ENCODE data around the gene ZDHHC14. TPM values are rescaled to one million over a fixed set of nuclear protein-coding genes. Genes with fewer than 3 reads are reported as not detected.

Gene ZDHHC14
- total RNA-seq, 1 experiment from 2014 or later = 4.9 TPM

DNA sequence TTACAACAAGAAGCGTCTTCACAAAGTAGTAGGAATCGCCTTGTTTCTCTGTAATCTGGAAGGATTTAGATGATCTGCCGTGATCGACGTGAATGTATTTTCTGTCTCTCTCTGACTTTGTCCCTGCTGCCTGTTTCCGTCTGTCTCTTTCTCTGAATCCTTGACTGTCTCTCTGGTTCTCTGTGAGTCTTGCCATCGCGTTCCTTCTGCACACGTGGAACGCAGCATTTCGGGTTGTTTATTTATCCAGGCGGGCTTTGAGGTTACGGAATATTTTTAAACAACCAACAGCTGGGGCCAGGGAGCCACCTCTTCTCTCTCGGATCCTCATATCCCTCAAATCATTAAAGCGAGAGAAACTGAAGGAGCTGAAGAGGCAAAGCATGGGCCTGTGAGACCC is 215.9 kb downstream of the ZDHHC14 start:
- intact Hi-C loops (cut with micrococcal nuclease) = loop anchor here (1.0 to 5.0 kb wide), 4 partner anchors 70 to 283 kb away; partner anchors contain the start of gene ZDHHC14
- no peaks in the 10 kb centered on the region for H3K79me2 ChIP-seq (ENCODE audit: low read length)
- no peak for ATAC-seq
- no peaks in the 10 kb centered on the region for H3K36me3 ChIP-seq (ENCODE audit: low read depth, low read length)
- POLR2A ChIA-PET (ENCODE audit: unreplicated experiment) = no interaction called here
- no TSS peak for BruUV-seq (replicated peaks)
- H3K4me3 ChIP-seq (ENCODE audit: low read length) = no peak overlapping the region
- CTCF ChIA-PET = interaction anchor here (0.9 to 1.2 kb wide), 2 partner anchors 282 to 304 kb away, joined by 5 to 6 read pairs; no protein-coding TSS in a partner anchor
- H3K4me2 ChIP-seq (ENCODE audit: low read length) = peak overlapping the region; percentile 34; the same call in 1 of the 2 replicates
- no peaks in the 10 kb centered on the region for H3F3A ChIP-seq (ENCODE audit: low read length, unreplicated experiment)
- DNase-seq = no peak
- H3K27ac ChIP-seq (ENCODE audit: low read length) = peak overlapping the region; percentile 20; the same call in 1 of the 2 replicates
- H3K27me3 ChIP-seq (ENCODE audit: low read length) = no peaks in the 10 kb centered on the region
- no peaks in the 10 kb centered on the region for H3K9me2 ChIP-seq (replicated peaks; ENCODE audit: low read length)
- no peaks in the 10 kb centered on the region for H3K9me3 ChIP-seq (ENCODE audit: low read length)
- peaks cover 14% of the 10 kb centered on the region for H3K4me1 ChIP-seq (ENCODE audit: insufficient read depth, low read length)
- TF ChIP-seq CTCF (conservative IDR thresholded peaks at IDR 0.05; ENCODE audit: low read depth, low read length) (no peak), EZH2phosphoT487 (IDR thresholded peaks at IDR 0.05; ENCODE audit: borderline replicate concordance, low read length) (no peak), EZH2 (IDR thresholded peaks at IDR 0.05; ENCODE audit: low read length, unreplicated experiment) (no peak)
- H3K9ac ChIP-seq (ENCODE audit: low read length) = no peak overlapping the region
- no peaks in the 10 kb centered on the region for H4K20me1 ChIP-seq (ENCODE audit: low read length)
- no peak overlapping the region for H2AFZ ChIP-seq (ENCODE audit: low read length)

DNA sequence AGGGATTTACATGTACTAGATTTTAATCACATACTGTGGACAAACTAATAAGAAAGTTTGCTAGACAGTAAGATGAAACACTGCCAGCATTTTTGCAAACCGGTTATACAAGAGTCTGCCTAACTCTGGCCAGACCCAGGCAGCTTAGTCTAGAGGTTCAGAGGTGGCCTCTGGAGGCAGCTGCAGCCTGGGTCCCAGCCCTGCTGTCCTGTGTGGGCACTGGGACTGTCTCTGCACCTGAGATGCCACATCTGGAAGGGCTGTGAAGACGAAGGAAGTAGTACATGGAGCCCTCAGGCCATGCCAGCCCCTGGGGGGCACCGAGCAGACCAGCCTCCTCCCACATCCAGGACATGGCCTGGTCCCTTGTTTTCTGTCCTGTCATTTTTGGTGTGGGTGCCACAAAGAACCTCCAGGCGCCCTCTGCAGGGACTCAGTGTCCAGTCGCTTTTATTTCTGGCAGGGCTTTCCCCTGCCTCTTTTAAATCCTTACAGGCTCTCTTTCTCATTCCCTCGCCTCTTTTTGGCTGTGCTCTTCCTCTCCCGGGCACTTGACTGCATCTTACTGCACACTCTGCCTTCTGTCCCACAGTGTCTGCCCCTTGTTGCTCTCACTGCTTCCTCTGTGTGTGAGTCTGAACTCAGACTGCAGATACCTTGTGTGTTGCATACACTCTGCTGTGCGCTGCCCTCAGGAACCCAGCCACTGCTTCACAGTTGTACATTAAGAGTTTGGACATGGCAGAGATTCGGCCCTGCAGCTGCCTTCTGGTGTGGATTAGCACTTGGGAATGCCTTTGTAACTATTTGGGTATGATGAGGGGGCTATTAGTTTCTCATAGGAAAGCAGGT is 216.7 kb downstream of the ZDHHC14 start:
- no peaks in the 10 kb centered on the region for H4K20me1 ChIP-seq (ENCODE audit: low read length)
- H3K79me2 ChIP-seq (ENCODE audit: low read length) = no peaks in the 10 kb centered on the region
- H3K9me3 ChIP-seq (ENCODE audit: low read length) = no peaks in the 10 kb centered on the region
- peak; percentile 85 for ATAC-seq
- 0 out of 2 replicates have a peak overlapping the region, but pooled peaks have one; percentile 20 for H3K27ac ChIP-seq (ENCODE audit: low read length)
- no peak overlapping the region for H2AFZ ChIP-seq (ENCODE audit: low read length)
- intact Hi-C loops (cut with micrococcal nuclease) = loop anchor here (1.0 to 5.0 kb wide), 4 partner anchors 69 to 283 kb away; partner anchors contain the start of gene ZDHHC14
- peaks cover 14% of the 10 kb centered on the region for H3K4me1 ChIP-seq (ENCODE audit: insufficient read depth, low read length)
- H3K4me3 ChIP-seq (ENCODE audit: low read length) = no peak overlapping the region
- no peak overlapping the region for H3K9ac ChIP-seq (ENCODE audit: low read length)
- POLR2A ChIA-PET (ENCODE audit: unreplicated experiment) = no interaction called here
- no TSS peak for BruUV-seq (replicated peaks)
- no peaks in the 10 kb centered on the region for H3F3A ChIP-seq (ENCODE audit: low read length, unreplicated experiment)
- no peaks in the 10 kb centered on the region for H3K36me3 ChIP-seq (ENCODE audit: low read depth, low read length)
- H3K9me2 ChIP-seq (replicated peaks; ENCODE audit: low read length) = no peaks in the 10 kb centered on the region
- TF ChIP-seq EZH2phosphoT487 (IDR thresholded peaks at IDR 0.05; ENCODE audit: borderline replicate concordance, low read length) (no peak), EZH2 (IDR thresholded peaks at IDR 0.05; ENCODE audit: low read length, unreplicated experiment) (no peak), CTCF (conservative IDR thresholded peaks at IDR 0.05; ENCODE audit: low read depth, low read length) (peak; percentile 67)
- peak; percentile 69 for DNase-seq
- no peaks in the 10 kb centered on the region for H3K27me3 ChIP-seq (ENCODE audit: low read length)
- peak overlapping the region; percentile 34; the same call in 1 of the 2 replicates for H3K4me2 ChIP-seq (ENCODE audit: low read length)
- CTCF ChIA-PET = interaction anchor here (1.2 kb wide), 1 partner anchor 283 kb away, joined by 6 read pairs; no protein-coding TSS in a partner anchor

Measured in PC-3 (cell line).